Measurements from ENCODE around the gene TMC1.

TMC1 gene

DNA sequence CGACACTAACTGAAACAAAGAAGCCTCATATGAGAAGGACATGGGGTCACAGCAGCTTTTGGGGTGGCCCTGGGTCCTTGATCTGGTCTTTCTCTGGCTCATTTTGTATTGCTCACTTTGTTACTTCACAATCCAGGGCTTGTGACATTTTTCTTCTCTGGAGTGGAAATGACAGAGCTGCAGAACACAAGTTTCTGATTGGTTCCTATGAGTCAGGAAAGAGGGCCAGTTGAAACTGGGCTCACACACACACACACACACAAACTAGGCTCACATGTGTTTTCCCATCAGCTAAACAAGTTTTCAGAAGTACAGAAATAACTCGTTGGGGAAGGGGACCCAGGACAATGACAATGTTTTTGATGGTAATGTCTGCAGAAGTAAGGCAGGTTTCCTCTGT lies 54.3 kb downstream of the TMC1 start:
- H3K27ac ChIP-seq (ENCODE audit: low read length), result no peak overlapping the region
- H3K4me1 ChIP-seq (ENCODE audit: control insufficient read depth, insufficient read depth, low read length), result peaks cover 4% of the 10 kb centered on the region
- H3K36me3 ChIP-seq (ENCODE audit: control insufficient read depth in 2 of 2, insufficient read depth in 2 of 2, low read length in 2 of 2), result no peaks in the 10 kb centered on the region
- H3K27me3 ChIP-seq (ENCODE audit: control insufficient read depth in 1 of 2, insufficient read depth in 2 of 2, low read length in 2 of 2), result no peaks in the 10 kb centered on the region
- H3K9ac ChIP-seq (ENCODE audit: low read length in 2 of 2), result no peak overlapping the region
- no peak overlapping the region for H3K4me3 ChIP-seq (ENCODE audit: low read length in 2 of 2)
- H3K9me3 ChIP-seq (ENCODE audit: control insufficient read depth in 2 of 2, low read length in 2 of 2), result no peaks in the 10 kb centered on the region

DNA sequence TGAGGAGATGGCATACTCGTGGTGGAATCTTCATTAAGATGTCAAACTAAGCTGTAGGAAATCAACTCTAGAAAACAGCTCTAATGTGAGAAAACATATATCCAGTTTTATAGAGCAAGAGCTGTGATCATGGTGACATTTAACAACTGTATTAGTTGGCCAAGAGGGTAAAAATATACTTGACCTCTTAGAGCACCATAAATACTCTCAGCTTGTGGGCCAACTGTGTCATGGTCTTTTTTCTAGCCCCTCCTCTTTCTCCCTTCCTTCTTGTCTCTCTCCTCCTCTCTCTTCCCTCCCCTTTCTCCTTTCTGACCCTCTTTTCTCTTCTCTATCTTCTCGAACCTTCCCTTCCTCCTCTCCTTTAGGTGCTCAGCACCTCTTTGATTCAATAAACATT lies 54.7 kb downstream of the TMC1 start:
- H3K9ac ChIP-seq (ENCODE audit: low read length in 2 of 2), result no peak overlapping the region
- no peaks in the 10 kb centered on the region for H3K27me3 ChIP-seq (ENCODE audit: control insufficient read depth in 1 of 2, insufficient read depth in 2 of 2, low read length in 2 of 2)
- no peaks in the 10 kb centered on the region for H3K9me3 ChIP-seq (ENCODE audit: control insufficient read depth in 2 of 2, low read length in 2 of 2)
- H3K27ac ChIP-seq (ENCODE audit: low read length), result no peak overlapping the region
- H3K4me3 ChIP-seq (ENCODE audit: low read length in 2 of 2), result no peak overlapping the region
- H3K36me3 ChIP-seq (ENCODE audit: control insufficient read depth in 2 of 2, insufficient read depth in 2 of 2, low read length in 2 of 2), result no peaks in the 10 kb centered on the region
- H3K4me1 ChIP-seq (ENCODE audit: control insufficient read depth, insufficient read depth, low read length), result peaks cover 4% of the 10 kb centered on the region

- no peaks in the 10 kb centered on the region for H3K27me3 ChIP-seq (ENCODE audit: control insufficient read depth in 1 of 2, insufficient read depth in 2 of 2, low read length in 2 of 2)
- no peaks in the 10 kb centered on the region for H3K9me3 ChIP-seq (ENCODE audit: control insufficient read depth in 2 of 2, low read length in 2 of 2)
- H3K4me3 ChIP-seq (ENCODE audit: low read length in 2 of 2), result peak overlapping the region in 1 of 2 donors; percentile 0
- H3K27ac ChIP-seq (ENCODE audit: low read length), result no peak overlapping the region
- no peaks in the 10 kb centered on the region for H3K36me3 ChIP-seq (ENCODE audit: control insufficient read depth in 2 of 2, insufficient read depth in 2 of 2, low read length in 2 of 2)
- peaks cover 4% of the 10 kb centered on the region for H3K4me1 ChIP-seq (ENCODE audit: control insufficient read depth, insufficient read depth, low read length)
- no peak overlapping the region for H3K9ac ChIP-seq (ENCODE audit: low read length in 2 of 2)
Measured at GRCh38 chr9:72577212-72577753, 55.9 kb downstream of the TMC1 start.

GRCh38 chr9:72579190-72579589 lies 57.8 kb downstream of the TMC1 start:
- Histone ChIP-seq H3K9ac (ENCODE audit: low read length in 2 of 2) (no peak overlapping the region), H3K4me3 (ENCODE audit: low read length in 2 of 2) (no peak overlapping the region), H3K27ac (ENCODE audit: low read length) (no peak overlapping the region)

GRCh38 chr9:72579880-72580550 lies 58.6 kb downstream of the TMC1 start:
- no peaks in the 10 kb centered on the region for H3K36me3 ChIP-seq (ENCODE audit: control insufficient read depth in 2 of 2, insufficient read depth in 2 of 2, low read length in 2 of 2)
- no peak overlapping the region for H3K27ac ChIP-seq (ENCODE audit: low read length)
- H3K9me3 ChIP-seq (ENCODE audit: control insufficient read depth in 2 of 2, low read length in 2 of 2), result no peaks in the 10 kb centered on the region
- peaks cover 4% of the 10 kb centered on the region for H3K4me1 ChIP-seq (ENCODE audit: control insufficient read depth, insufficient read depth, low read length)
- H3K4me3 ChIP-seq (ENCODE audit: low read length in 2 of 2), result no peak overlapping the region
- H3K27me3 ChIP-seq (ENCODE audit: control insufficient read depth in 1 of 2, insufficient read depth in 2 of 2, low read length in 2 of 2), result no peaks in the 10 kb centered on the region
- no peak overlapping the region for H3K9ac ChIP-seq (ENCODE audit: low read length in 2 of 2)

More at GRCh38 chr9:72579190-72579589, 57.8 kb downstream of the TMC1 start:
- H3K27me3 ChIP-seq (ENCODE audit: control insufficient read depth in 1 of 2, insufficient read depth in 2 of 2, low read length in 2 of 2), result no peaks in the 10 kb centered on the region
- no peaks in the 10 kb centered on the region for H3K9me3 ChIP-seq (ENCODE audit: control insufficient read depth in 2 of 2, low read length in 2 of 2)
- peaks cover 4% of the 10 kb centered on the region for H3K4me1 ChIP-seq (ENCODE audit: control insufficient read depth, insufficient read depth, low read length)
- no peaks in the 10 kb centered on the region for H3K36me3 ChIP-seq (ENCODE audit: control insufficient read depth in 2 of 2, insufficient read depth in 2 of 2, low read length in 2 of 2)

DNA sequence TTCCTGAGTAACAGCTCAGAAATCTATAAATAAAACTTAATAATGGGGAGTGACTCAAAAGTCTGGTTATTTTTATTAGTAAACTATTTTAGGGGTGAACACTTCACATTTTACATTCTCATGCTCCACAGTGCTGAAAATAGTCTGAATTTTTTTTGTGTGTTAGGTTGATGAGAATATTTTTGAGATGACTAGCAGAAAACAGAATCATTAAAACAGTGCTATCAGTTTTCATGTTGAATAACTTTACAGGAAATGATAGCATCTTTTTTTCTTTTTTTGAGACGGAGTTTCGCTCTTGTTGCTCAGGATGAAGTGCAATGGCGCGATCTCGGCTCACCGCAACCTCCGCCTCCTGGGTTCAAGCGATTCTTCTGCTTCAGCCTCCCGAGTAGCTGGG lies 60.3 kb downstream of the TMC1 start:
- Histone ChIP-seq H3K27me3 (ENCODE audit: control insufficient read depth in 1 of 2, insufficient read depth in 2 of 2, low read length in 2 of 2) (no peaks in the 10 kb centered on the region), H3K27ac (ENCODE audit: low read length) (no peak overlapping the region), H3K9ac (ENCODE audit: low read length in 2 of 2) (no peak overlapping the region), H3K9me3 (ENCODE audit: control insufficient read depth in 2 of 2, low read length in 2 of 2) (no peaks in the 10 kb centered on the region), H3K4me1 (ENCODE audit: control insufficient read depth, insufficient read depth, low read length) (peaks cover 16% of the 10 kb centered on the region), H3K36me3 (ENCODE audit: control insufficient read depth in 2 of 2, insufficient read depth in 2 of 2, low read length in 2 of 2) (no peaks in the 10 kb centered on the region), H3K4me3 (ENCODE audit: low read length in 2 of 2) (no peak overlapping the region)

DNA sequence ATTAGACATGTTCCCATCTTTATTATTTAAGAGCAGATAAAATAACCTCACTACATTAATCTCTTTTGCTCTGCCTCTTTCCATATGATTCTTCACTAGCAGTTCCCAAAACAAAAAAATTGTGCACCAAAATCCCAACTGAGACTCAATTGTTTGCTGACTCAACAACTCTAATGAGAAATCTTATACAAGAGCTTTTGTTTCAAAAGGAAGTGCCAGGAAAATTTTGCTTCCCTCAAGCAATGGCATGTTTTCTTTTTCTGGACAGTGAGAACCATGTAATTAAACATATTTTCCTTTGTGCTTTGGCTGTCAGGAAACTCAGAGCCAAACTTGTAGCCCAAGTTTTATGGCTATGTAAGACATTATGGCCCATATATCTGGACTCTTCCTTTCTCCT lies 62.0 kb downstream of the TMC1 start:
- Histone ChIP-seq H3K27me3 (ENCODE audit: control insufficient read depth in 1 of 2, insufficient read depth in 2 of 2, low read length in 2 of 2) (no peaks in the 10 kb centered on the region), H3K4me3 (ENCODE audit: low read length in 2 of 2) (no peak overlapping the region), H3K9me3 (ENCODE audit: control insufficient read depth in 2 of 2, low read length in 2 of 2) (no peaks in the 10 kb centered on the region), H3K27ac (ENCODE audit: low read length) (no peak overlapping the region), H3K4me1 (ENCODE audit: control insufficient read depth, insufficient read depth, low read length) (peaks cover 13% of the 10 kb centered on the region), H3K9ac (ENCODE audit: low read length in 2 of 2) (no peak overlapping the region), H3K36me3 (ENCODE audit: control insufficient read depth in 2 of 2, insufficient read depth in 2 of 2, low read length in 2 of 2) (no peaks in the 10 kb centered on the region)

DNA sequence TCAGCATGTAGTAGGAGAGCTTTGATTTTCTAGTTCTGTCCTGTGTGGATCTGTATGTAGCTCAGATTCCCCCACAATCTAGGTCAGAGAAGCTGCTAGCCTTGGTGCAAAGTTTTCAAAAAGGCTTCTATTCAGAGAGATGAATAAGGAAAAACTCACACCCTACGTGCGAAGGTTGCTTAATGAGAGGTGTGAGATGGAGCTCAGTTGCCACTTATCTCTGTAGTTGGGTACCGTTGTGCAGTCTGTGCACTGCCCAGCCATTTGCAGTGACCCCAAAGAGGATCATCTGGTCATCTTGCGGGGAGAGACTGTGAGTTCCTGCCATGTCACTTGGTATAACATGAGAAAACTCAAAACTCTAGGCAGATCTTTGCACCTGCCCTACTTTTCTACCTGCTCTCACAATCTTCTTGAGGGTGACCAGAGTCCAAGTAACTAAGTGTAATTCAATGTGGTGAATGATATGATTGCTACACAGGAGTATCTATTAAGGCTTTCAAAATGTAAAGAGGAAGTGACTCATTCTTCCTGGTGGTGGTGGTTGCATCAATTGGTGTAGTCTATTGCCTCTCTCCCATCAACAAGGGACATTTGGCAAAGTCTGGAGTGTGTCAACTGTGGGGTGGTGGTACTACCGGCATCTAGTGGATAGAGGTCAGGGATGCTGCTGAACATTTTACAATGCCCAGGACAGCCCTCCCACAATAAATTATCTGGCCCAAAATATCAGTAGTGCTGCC lies 65.2 kb downstream of the TMC1 start:
- no peaks in the 10 kb centered on the region for H3K27me3 ChIP-seq (ENCODE audit: control insufficient read depth in 1 of 2, insufficient read depth in 2 of 2, low read length in 2 of 2)
- no peaks in the 10 kb centered on the region for H3K36me3 ChIP-seq (ENCODE audit: control insufficient read depth in 2 of 2, insufficient read depth in 2 of 2, low read length in 2 of 2)
- H3K4me3 ChIP-seq (ENCODE audit: low read length in 2 of 2), result no peak overlapping the region
- no peak overlapping the region for H3K9ac ChIP-seq (ENCODE audit: low read length in 2 of 2)
- peaks cover 13% of the 10 kb centered on the region for H3K4me1 ChIP-seq (ENCODE audit: control insufficient read depth, insufficient read depth, low read length)
- H3K27ac ChIP-seq (ENCODE audit: low read length), result no peak overlapping the region
- H3K9me3 ChIP-seq (ENCODE audit: control insufficient read depth in 2 of 2, low read length in 2 of 2), result no peaks in the 10 kb centered on the region

GRCh38 chr9:72588336-72588735 lies 66.9 kb downstream of the TMC1 start:
- H3K4me1 ChIP-seq (ENCODE audit: control insufficient read depth, insufficient read depth, low read length), result peaks cover 13% of the 10 kb centered on the region
- no peak overlapping the region for H3K4me3 ChIP-seq (ENCODE audit: low read length in 2 of 2)

DNA sequence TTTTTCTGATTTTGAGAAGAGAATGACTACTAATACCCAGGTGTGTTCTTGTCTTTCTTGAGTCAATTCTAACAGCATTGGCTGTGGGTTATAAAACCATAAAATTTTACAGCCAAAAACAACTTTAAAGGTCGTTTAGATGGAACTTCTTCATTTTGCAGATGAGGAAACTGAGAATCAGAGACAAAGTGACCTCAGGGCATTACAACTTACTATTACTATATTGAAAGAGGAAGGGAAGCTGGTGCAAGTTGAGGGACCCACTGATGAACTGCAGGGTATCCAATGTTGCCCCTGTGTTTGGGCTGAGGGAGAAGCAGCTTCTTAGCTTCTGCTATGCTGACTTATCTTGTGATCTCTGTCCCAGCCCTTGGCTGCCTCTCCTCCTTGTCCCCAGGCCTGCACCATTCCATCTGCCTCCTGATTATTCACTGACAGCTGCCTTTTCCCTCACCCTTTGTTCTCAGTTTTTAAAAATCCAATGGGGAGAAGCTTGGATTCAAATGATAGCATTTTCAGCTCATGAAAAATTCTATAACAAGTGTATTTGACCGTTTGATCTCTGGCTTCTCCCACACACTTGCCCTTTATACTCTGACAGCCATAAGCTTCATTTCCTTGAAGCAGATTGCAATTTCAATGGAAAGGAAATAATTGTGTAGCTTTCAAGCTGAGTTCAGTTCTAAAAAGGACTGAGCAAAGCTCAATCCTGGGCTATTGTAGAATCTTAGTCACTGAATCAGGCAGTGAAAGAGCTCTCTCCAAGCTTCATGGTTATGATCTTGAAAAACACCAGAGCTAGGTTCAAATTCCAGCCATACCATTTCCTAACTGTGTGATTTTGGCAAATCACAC lies 68.5 kb downstream of the TMC1 start:
- Histone ChIP-seq H3K9ac (ENCODE audit: low read length in 2 of 2) (no peak overlapping the region), H3K27ac (ENCODE audit: low read length) (no peak overlapping the region), H3K9me3 (ENCODE audit: control insufficient read depth in 2 of 2, low read length in 2 of 2) (no peaks in the 10 kb centered on the region), H3K4me1 (ENCODE audit: control insufficient read depth, insufficient read depth, low read length) (peaks cover 13% of the 10 kb centered on the region), H3K27me3 (ENCODE audit: control insufficient read depth in 1 of 2, insufficient read depth in 2 of 2, low read length in 2 of 2) (no peaks in the 10 kb centered on the region), H3K36me3 (ENCODE audit: control insufficient read depth in 2 of 2, insufficient read depth in 2 of 2, low read length in 2 of 2) (no peaks in the 10 kb centered on the region), H3K4me3 (ENCODE audit: low read length in 2 of 2) (no peak overlapping the region)

More at GRCh38 chr9:72588336-72588735, 66.9 kb downstream of the TMC1 start:
- Histone ChIP-seq H3K27me3 (ENCODE audit: control insufficient read depth in 1 of 2, insufficient read depth in 2 of 2, low read length in 2 of 2) (no peaks in the 10 kb centered on the region), H3K9ac (ENCODE audit: low read length in 2 of 2) (no peak overlapping the region), H3K27ac (ENCODE audit: low read length) (no peak overlapping the region), H3K9me3 (ENCODE audit: control insufficient read depth in 2 of 2, low read length in 2 of 2) (no peaks in the 10 kb centered on the region), H3K36me3 (ENCODE audit: control insufficient read depth in 2 of 2, insufficient read depth in 2 of 2, low read length in 2 of 2) (no peaks in the 10 kb centered on the region)
